HFF-Myc (cell line): ENCODE measurements around the gene FAU.
A peak's percentile ranks its signal among the peaks of the same experiment; 100 is the strongest.

Experiments used
- DNase-seq: peaks from one replicate; pipeline ENCODE4 v3.0.0-alpha.2; 2011; ENCODE audit warnings: low read depth; ENCODE audit errors: extremely low read depth
- H3K4me3 ChIP-seq: replicated peaks from 2 replicates; pipeline ENCODE4 v1.5.1; 2011; ENCODE audit warnings: low read depth, mild to moderate bottlenecking, control low read depth, low read length
- CTCF ChIP-seq: IDR thresholded peaks from 2 replicates; pipeline ENCODE4 v1.5.1; 2012; ENCODE audit warnings: mild to moderate bottlenecking, low read depth, low read length, control low read depth; ENCODE audit errors: missing control alignments

The FAU gene

GRCh38 chr11:65118097-65118837 lies 3.7 kb downstream of the FAU start:
- no peak for DNase-seq
- no peak for TF ChIP-seq CTCF
- H3K4me3 ChIP-seq = no peak overlapping the region

GRCh38 chr11:65117206-65118096 lies 4.5 kb downstream of the FAU start, which contains the start of gene ZNHIT2:
Gene ZNHIT2 (minus strand): TSS chr11:65117701. CDS start chr11:65117653, 48 bp downstream.
- DNase-seq = peak; percentile 96
- TF ChIP-seq CTCF = peak; percentile 91
- H3K4me3 ChIP-seq = peak within 1 kb of the TSS; percentile 94

GRCh38 chr11:65116370-65117205 lies 5.3 kb downstream of the FAU start:
- no peak for DNase-seq
- peak overlapping the region; percentile 94 for H3K4me3 ChIP-seq
- TF ChIP-seq CTCF = no peak

- no peak for TF ChIP-seq CTCF
- H3K4me3 ChIP-seq = peak overlapping the region; percentile 94; the same call in 1 of the 2 replicates
- no peak for DNase-seq
These were observed 6.4 kb downstream of the FAU start for GRCh38 chr11:65115361-65116082.

- no peak for DNase-seq
- no peak for TF ChIP-seq CTCF
- no peak overlapping the region for H3K4me3 ChIP-seq
These were observed 7.3 kb downstream of the FAU start for GRCh38 chr11:65114538-65115171.
